Measurements from ENCODE around the gene SIK3. TPM values are rescaled to one million over a fixed set of nuclear protein-coding genes. Genes with fewer than 3 reads are reported as not detected.

The SIK3 gene
- total RNA-seq, 2 experiments from 2014 or later = 81.4 to 86.1 TPM

DNA sequence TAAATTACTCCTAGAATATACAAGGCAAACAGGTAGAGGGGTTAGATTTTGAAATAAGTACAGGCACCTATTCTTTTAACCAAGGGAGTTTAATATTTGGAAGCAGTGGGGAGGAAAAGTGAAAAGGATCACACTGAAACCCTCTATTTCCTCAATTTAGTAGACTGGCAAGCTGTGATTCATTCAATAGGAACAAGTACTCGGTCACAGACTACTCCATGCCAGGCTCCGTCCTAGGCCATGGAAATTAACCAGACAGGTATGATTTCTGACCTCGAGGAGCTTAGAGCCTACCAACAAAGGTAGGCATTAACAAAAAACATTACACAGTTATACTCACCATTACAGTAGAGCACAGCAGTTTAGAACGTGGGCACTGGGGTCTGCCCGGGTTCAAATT lies 40.9 kb downstream of the SIK3 start:
- no peak overlapping the region for H3K4me3 Mint-ChIP-seq
- H3K4me3 ChIP-seq (ENCODE audit: low read length) = no peak overlapping the region
- no peaks in the 10 kb centered on the region for H3K27me3 ChIP-seq (ENCODE audit: control insufficient read depth in 1 of 2, insufficient read depth in 2 of 2, low read length in 2 of 2)
- TF ChIP-seq, protein P1, sequence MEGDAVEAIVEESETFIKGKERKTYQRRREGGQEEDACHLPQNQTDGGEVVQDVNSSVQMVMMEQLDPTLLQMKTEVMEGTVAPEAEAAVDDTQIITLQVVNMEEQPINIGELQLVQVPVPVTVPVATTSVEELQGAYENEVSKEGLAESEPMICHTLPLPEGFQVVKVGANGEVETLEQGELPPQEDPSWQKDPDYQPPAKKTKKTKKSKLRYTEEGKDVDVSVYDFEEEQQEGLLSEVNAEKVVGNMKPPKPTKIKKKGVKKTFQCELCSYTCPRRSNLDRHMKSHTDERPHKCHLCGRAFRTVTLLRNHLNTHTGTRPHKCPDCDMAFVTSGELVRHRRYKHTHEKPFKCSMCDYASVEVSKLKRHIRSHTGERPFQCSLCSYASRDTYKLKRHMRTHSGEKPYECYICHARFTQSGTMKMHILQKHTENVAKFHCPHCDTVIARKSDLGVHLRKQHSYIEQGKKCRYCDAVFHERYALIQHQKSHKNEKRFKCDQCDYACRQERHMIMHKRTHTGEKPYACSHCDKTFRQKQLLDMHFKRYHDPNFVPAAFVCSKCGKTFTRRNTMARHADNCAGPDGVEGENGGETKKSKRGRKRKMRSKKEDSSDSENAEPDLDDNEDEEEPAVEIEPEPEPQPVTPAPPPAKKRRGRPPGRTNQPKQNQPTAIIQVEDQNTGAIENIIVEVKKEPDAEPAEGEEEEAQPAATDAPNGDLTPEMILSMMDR (IDR thresholded peaks at IDR 0.05) = no peak
- H3K27me3 Mint-ChIP-seq = no peaks in the 10 kb centered on the region
- H3K36me3 Mint-ChIP-seq (ENCODE audit: low read depth) = peaks cover 4% of the 10 kb centered on the region
- ATAC-seq (ENCODE audit: poor library complexity) = no peak
- no peak overlapping the region for H3K27ac ChIP-seq (ENCODE audit: low read depth in 1 of 2, low read length in 2 of 2)
- H3K9me3 Mint-ChIP-seq = no peaks in the 10 kb centered on the region
- intact Hi-C loops (cut with DNase I, micrococcal nuclease) = no loop called here
- H3K36me3 ChIP-seq (ENCODE audit: insufficient read depth, low read length) = peaks cover 7% of the 10 kb centered on the region
- CTCF ChIA-PET = interaction anchor here (0.6 kb wide), 1 partner anchor 37 kb away, joined by 3 read pairs; no protein-coding TSS in a partner anchor
- H3K4me1 ChIP-seq (ENCODE audit: insufficient read depth, low read length) = peaks cover 5% of the 10 kb centered on the region
- POLR2A ChIA-PET = interaction anchor here (0.9 kb wide), 1 partner anchor 41 kb away, joined by 3 read pairs; the partner anchor contains the start of gene SIK3
- DNase-seq = no peak
- H3K4me1 Mint-ChIP-seq (ENCODE audit: low read depth) = peaks cover 67% of the 10 kb centered on the region
- H3K9me3 ChIP-seq (ENCODE audit: control insufficient read depth in 1 of 2, insufficient read depth in 1 of 2, low read length in 2 of 2) = no peaks in the 10 kb centered on the region
- no peak overlapping the region for H3K27ac Mint-ChIP-seq

DNA sequence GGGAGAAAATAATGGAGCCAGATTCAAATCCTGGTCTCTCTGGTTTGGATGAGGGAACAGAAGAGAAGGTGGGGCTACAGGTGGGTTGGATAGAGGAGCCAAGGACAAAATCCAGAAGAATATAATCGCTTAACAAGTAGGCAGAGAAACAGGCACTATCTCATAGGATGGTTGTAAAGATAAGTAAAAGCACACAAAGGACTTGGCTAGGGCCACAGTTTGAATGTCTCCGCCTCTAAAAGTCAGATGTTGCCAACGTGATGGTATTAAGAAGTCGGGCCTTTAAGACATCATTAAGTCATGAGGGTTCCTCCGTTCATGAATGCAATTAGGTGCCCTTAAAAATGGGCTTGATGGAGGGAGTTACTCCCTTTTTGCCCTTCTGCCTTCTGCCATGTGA lies 42.8 kb downstream of the SIK3 start:
- TF ChIP-seq, protein P1 (IDR thresholded peaks at IDR 0.05) = no peak
- intact Hi-C loops (cut with DNase I, micrococcal nuclease) = no loop called here
- POLR2A ChIA-PET = no interaction called here
- Histone ChIP-seq H3K9me3 (ENCODE audit: control insufficient read depth in 1 of 2, insufficient read depth in 1 of 2, low read length in 2 of 2) (no peaks in the 10 kb centered on the region), H3K4me1 (ENCODE audit: insufficient read depth, low read length) (peaks cover 2% of the 10 kb centered on the region), H3K36me3 (ENCODE audit: insufficient read depth, low read length) (peaks cover 7% of the 10 kb centered on the region), H3K27me3 (ENCODE audit: control insufficient read depth in 1 of 2, insufficient read depth in 2 of 2, low read length in 2 of 2) (no peaks in the 10 kb centered on the region), H3K27ac (ENCODE audit: low read depth in 1 of 2, low read length in 2 of 2) (no peak overlapping the region), H3K4me3 (ENCODE audit: low read length) (no peak overlapping the region)
- CTCF ChIA-PET = interaction anchor here (1.1 kb wide), 1 partner anchor 57 kb away, joined by 3 read pairs; no protein-coding TSS in a partner anchor
- ATAC-seq (ENCODE audit: poor library complexity) (no peak), DNase-seq (no peak)
- Mint-ChIP-seq H3K9me3 (no peaks in the 10 kb centered on the region), H3K36me3 (ENCODE audit: low read depth) (peaks cover 12% of the 10 kb centered on the region), H3K27ac (no peak overlapping the region), H3K27me3 (no peaks in the 10 kb centered on the region), H3K4me3 (no peak overlapping the region), H3K4me1 (ENCODE audit: low read depth) (peaks cover 64% of the 10 kb centered on the region)

DNA sequence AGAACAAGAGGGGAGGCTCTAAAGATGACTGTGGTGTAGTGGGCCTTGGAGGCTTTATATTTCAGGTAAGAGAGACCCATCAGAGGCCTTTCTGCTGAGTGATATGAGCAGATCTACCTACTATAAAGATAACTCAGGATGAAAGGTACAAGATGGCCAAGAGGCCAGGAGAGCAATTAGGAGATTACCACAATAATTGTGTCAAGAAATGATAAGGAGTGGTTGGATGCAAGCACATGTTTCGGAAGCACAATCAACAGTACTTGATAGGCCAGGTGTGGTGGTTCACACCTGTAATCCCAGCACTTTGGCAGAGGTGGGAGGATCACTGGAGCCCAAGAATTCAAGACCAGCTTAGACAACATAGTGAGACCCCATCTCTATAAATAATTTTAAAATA lies 43.8 kb downstream of the SIK3 start:
- Mint-ChIP-seq H3K27me3 (no peaks in the 10 kb centered on the region), H3K36me3 (ENCODE audit: low read depth) (peaks cover 12% of the 10 kb centered on the region), H3K4me3 (no peak overlapping the region), H3K27ac (no peak overlapping the region), H3K9me3 (no peaks in the 10 kb centered on the region), H3K4me1 (ENCODE audit: low read depth) (peaks cover 53% of the 10 kb centered on the region)
- Histone ChIP-seq H3K4me1 (ENCODE audit: insufficient read depth, low read length) (peaks cover 6% of the 10 kb centered on the region), H3K27me3 (ENCODE audit: control insufficient read depth in 1 of 2, insufficient read depth in 2 of 2, low read length in 2 of 2) (no peaks in the 10 kb centered on the region), H3K9me3 (ENCODE audit: control insufficient read depth in 1 of 2, insufficient read depth in 1 of 2, low read length in 2 of 2) (no peaks in the 10 kb centered on the region), H3K27ac (ENCODE audit: low read depth in 1 of 2, low read length in 2 of 2) (no peak overlapping the region), H3K36me3 (ENCODE audit: insufficient read depth, low read length) (peaks cover 7% of the 10 kb centered on the region), H3K4me3 (ENCODE audit: low read length) (no peak overlapping the region)
- TF ChIP-seq, protein P1 (IDR thresholded peaks at IDR 0.05) = no peak
- intact Hi-C loops (cut with DNase I, micrococcal nuclease) = no loop called here
- no peak for DNase-seq
- CTCF ChIA-PET = interaction anchor here (1.1 kb wide), 1 partner anchor 56 kb away, joined by 3 read pairs; no protein-coding TSS in a partner anchor
- POLR2A ChIA-PET = no interaction called here
- no peak for ATAC-seq (ENCODE audit: poor library complexity)

All from CD4-positive, alpha-beta T cell (primary cell).